ENCODE measurements around the gene PUS7.
"Not testable (repeated sequence)": the region's sequence is repeated elsewhere in the genome, so short reads cannot be mapped to it uniquely, and the experiment has no call there.

PUS7 gene

GRCh38 chr7:105521027-105521716 is 899 bp downstream of the PUS7 start:
- peak; percentile 66 for ATAC-seq (replicated peaks)
- DNase-seq, result peak; percentile 49
- Mint-ChIP-seq H3K27ac (peak overlapping the region; percentile 96), H3K4me1 (peaks cover 16 to 32% of the 10 kb centered on the region in 2 donors), H3K36me3 (peaks cover 7 to 19% of the 10 kb centered on the region in 2 donors), H3K4me3 (peak overlapping the region; percentile 98 to 99), H3K27me3 (no peaks in the 10 kb centered on the region), H3K9me3 (no peaks in the 10 kb centered on the region)

GRCh38 chr7:105520620-105521019 is 1.5 kb downstream of the PUS7 start:
- DNase-seq; ATAC-seq (replicated peaks); H3K9me3 Mint-ChIP-seq; H3K27ac Mint-ChIP-seq; H3K27me3 Mint-ChIP-seq: not testable (repeated sequence)
- Mint-ChIP-seq H3K4me1 (peaks cover 16 to 32% of the 10 kb centered on the region in 2 donors), H3K4me3 (peak overlapping the region; percentile 21 to 22), H3K36me3 (peaks cover 7 to 19% of the 10 kb centered on the region in 2 donors)

- Mint-ChIP-seq H3K9me3 (peaks cover 0 to 2% of the 10 kb centered on the region in 2 donors), H3K4me1 (peaks cover 14 to 30% of the 10 kb centered on the region in 2 donors), H3K4me3 (peak overlapping the region in 1 of 2 donors; percentile 12), H3K36me3 (peaks cover 14 to 25% of the 10 kb centered on the region in 2 donors), H3K27ac (no peak overlapping the region), H3K27me3 (no peaks in the 10 kb centered on the region)
- ATAC-seq (replicated peaks) (no peak), DNase-seq (no peak)
Measured at GRCh38 chr7:105519353-105519752, 2.7 kb downstream of the PUS7 start.

- H3K4me1 Mint-ChIP-seq, result peaks cover 19 to 29% of the 10 kb centered on the region in 2 donors
- not testable (repeated sequence) for DNase-seq; H3K4me3 Mint-ChIP-seq; H3K9me3 Mint-ChIP-seq; H3K27ac Mint-ChIP-seq; H3K27me3 Mint-ChIP-seq; ATAC-seq (replicated peaks)
- peaks cover 31 to 44% of the 10 kb centered on the region in 2 donors for H3K36me3 Mint-ChIP-seq
Measured at GRCh38 chr7:105515610-105516009, 6.5 kb downstream of the PUS7 start.

GRCh38 chr7:105512926-105513526 is 9.0 kb downstream of the PUS7 start:
- H3K4me3 Mint-ChIP-seq, result no peak overlapping the region
- H3K9me3 Mint-ChIP-seq, result peaks cover 0 to 2% of the 10 kb centered on the region in 2 donors
- DNase-seq (no peak), ATAC-seq (replicated peaks) (no peak)
- H3K36me3 Mint-ChIP-seq, result peaks cover 31 to 42% of the 10 kb centered on the region in 2 donors
- peak overlapping the region; percentile 11 for H3K27ac Mint-ChIP-seq
- H3K4me1 Mint-ChIP-seq, result peaks cover 15 to 20% of the 10 kb centered on the region in 2 donors
- H3K27me3 Mint-ChIP-seq, result no peaks in the 10 kb centered on the region

GRCh38 chr7:105512415-105512814 is 9.7 kb downstream of the PUS7 start:
- ATAC-seq (replicated peaks), result no peak
- H3K9me3 Mint-ChIP-seq, result peaks cover 0 to 2% of the 10 kb centered on the region in 2 donors
- DNase-seq, result no peak
- H3K36me3 Mint-ChIP-seq, result peaks cover 32 to 40% of the 10 kb centered on the region in 2 donors
- H3K4me3 Mint-ChIP-seq, result no peak overlapping the region
- peaks cover 15 to 20% of the 10 kb centered on the region in 2 donors for H3K4me1 Mint-ChIP-seq
- H3K27ac Mint-ChIP-seq, result no peak overlapping the region
- H3K27me3 Mint-ChIP-seq, result no peaks in the 10 kb centered on the region

GRCh38 chr7:105502173-105502572 is 19.9 kb downstream of the PUS7 start:
- H3K27me3 Mint-ChIP-seq, result no peaks in the 10 kb centered on the region
- DNase-seq (no peak), ATAC-seq (replicated peaks) (no peak)
- H3K27ac Mint-ChIP-seq, result no peak overlapping the region
- H3K4me1 Mint-ChIP-seq, result no peaks in the 10 kb centered on the region
- peaks cover 35 to 45% of the 10 kb centered on the region in 2 donors for H3K36me3 Mint-ChIP-seq
- H3K9me3 Mint-ChIP-seq, result no peaks in the 10 kb centered on the region
- H3K4me3 Mint-ChIP-seq, result no peak overlapping the region

GRCh38 chr7:105497016-105497415 is 25.1 kb downstream of the PUS7 start:
- Mint-ChIP-seq H3K36me3 (peaks cover 21 to 22% of the 10 kb centered on the region in 2 donors), H3K4me3 (no peak overlapping the region), H3K27me3 (no peaks in the 10 kb centered on the region), H3K27ac (no peak overlapping the region), H3K9me3 (no peaks in the 10 kb centered on the region), H3K4me1 (no peaks in the 10 kb centered on the region)
- no peak for ATAC-seq (replicated peaks)
- DNase-seq, result no peak

GRCh38 chr7:105496521-105496920 is 25.6 kb downstream of the PUS7 start:
- no peak for ATAC-seq (replicated peaks)
- DNase-seq, result no peak
- no peak overlapping the region for H3K4me3 Mint-ChIP-seq
- no peaks in the 10 kb centered on the region for H3K27me3 Mint-ChIP-seq
- H3K4me1 Mint-ChIP-seq, result no peaks in the 10 kb centered on the region
- peaks cover 20 to 22% of the 10 kb centered on the region in 2 donors for H3K36me3 Mint-ChIP-seq
- H3K27ac Mint-ChIP-seq, result no peak overlapping the region
- no peaks in the 10 kb centered on the region for H3K9me3 Mint-ChIP-seq

- no peak for ATAC-seq (replicated peaks)
Measured at GRCh38 chr7:105493923-105494315, 28.2 kb downstream of the PUS7 start.

GRCh38 chr7:105493196-105493922 is 28.7 kb downstream of the PUS7 start:
- Mint-ChIP-seq H3K27ac (no peak overlapping the region), H3K4me1 (no peaks in the 10 kb centered on the region), H3K4me3 (no peak overlapping the region), H3K27me3 (no peaks in the 10 kb centered on the region), H3K36me3 (peaks cover 10 to 13% of the 10 kb centered on the region in 2 donors), H3K9me3 (no peaks in the 10 kb centered on the region)
- DNase-seq (no peak), ATAC-seq (replicated peaks) (no peak)

More at GRCh38 chr7:105493923-105494315, 28.2 kb downstream of the PUS7 start:
- Mint-ChIP-seq H3K4me1 (no peaks in the 10 kb centered on the region), H3K36me3 (peaks cover 12 to 17% of the 10 kb centered on the region in 2 donors), H3K27me3 (no peaks in the 10 kb centered on the region), H3K9me3 (no peaks in the 10 kb centered on the region), H3K27ac (no peak overlapping the region), H3K4me3 (no peak overlapping the region)
- DNase-seq, result no peak

GRCh38 chr7:105489409-105489808 is 32.7 kb downstream of the PUS7 start:
- Mint-ChIP-seq H3K9me3 (no peaks in the 10 kb centered on the region), H3K4me3 (no peak overlapping the region), H3K36me3 (peaks cover 28 to 30% of the 10 kb centered on the region in 2 donors), H3K4me1 (no peaks in the 10 kb centered on the region), H3K27ac (no peak overlapping the region), H3K27me3 (no peaks in the 10 kb centered on the region)
- DNase-seq (no peak), ATAC-seq (replicated peaks) (no peak)

- H3K9me3 Mint-ChIP-seq, result no peaks in the 10 kb centered on the region
- H3K27me3 Mint-ChIP-seq, result no peaks in the 10 kb centered on the region
- peak in 1 of 2 donors; percentile 42 for ATAC-seq (replicated peaks)
- H3K4me3 Mint-ChIP-seq, result no peak overlapping the region
- H3K4me1 Mint-ChIP-seq, result no peaks in the 10 kb centered on the region
- peaks cover 28 to 33% of the 10 kb centered on the region in 2 donors for H3K36me3 Mint-ChIP-seq
- H3K27ac Mint-ChIP-seq, result no peak overlapping the region
- DNase-seq, result no peak
Measured at GRCh38 chr7:105487579-105488571, 34.2 kb downstream of the PUS7 start.

All from stimulated activated naive B cell treated with anti-CD40 and anti-IgM and Interleukin-4, amounts not matched to agents 10 μg/mL and 1 μg/mL and 100 μg/mL, for 72 hours (primary cell).